GM12872 (cell line): Measurements from ENCODE around the gene PTRHD1.

Source experiments
- TF ChIP-seq, protein P1 (sequence below): IDR thresholded peaks from 3 replicates; pipeline ENCODE4 v1.5.1; 2011; ENCODE audit warnings: low read depth, mild to moderate bottlenecking, low read length, moderate library complexity; ENCODE audit not compliant: insufficient read depth

Gene PTRHD1

DNA sequence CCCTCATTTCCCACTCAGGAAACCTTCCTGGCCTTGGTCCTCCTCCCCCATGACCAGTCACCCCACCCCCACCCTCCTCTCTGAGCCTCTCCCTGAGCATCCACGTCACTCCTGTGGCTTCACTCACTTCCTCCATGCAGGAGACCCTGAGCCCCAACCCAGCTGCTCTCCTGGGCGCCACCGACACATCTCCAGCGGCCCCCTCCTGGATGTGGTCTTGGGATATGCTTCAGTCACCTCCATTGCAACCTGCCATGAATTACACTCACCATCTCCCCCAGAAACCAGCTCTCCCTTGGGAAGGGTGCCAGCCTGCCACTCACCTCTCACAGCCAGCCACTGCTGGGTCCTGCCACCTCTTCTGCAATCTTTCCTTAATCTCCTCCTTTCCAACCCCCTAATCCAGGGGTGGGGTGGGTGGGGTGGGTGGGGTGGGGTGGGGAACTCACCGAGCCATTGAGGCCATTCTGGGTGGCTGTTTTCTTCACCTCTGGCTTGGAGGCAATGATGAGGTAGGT lies 44.9 kb upstream of the PTRHD1 start:
- TF ChIP-seq, protein P1, sequence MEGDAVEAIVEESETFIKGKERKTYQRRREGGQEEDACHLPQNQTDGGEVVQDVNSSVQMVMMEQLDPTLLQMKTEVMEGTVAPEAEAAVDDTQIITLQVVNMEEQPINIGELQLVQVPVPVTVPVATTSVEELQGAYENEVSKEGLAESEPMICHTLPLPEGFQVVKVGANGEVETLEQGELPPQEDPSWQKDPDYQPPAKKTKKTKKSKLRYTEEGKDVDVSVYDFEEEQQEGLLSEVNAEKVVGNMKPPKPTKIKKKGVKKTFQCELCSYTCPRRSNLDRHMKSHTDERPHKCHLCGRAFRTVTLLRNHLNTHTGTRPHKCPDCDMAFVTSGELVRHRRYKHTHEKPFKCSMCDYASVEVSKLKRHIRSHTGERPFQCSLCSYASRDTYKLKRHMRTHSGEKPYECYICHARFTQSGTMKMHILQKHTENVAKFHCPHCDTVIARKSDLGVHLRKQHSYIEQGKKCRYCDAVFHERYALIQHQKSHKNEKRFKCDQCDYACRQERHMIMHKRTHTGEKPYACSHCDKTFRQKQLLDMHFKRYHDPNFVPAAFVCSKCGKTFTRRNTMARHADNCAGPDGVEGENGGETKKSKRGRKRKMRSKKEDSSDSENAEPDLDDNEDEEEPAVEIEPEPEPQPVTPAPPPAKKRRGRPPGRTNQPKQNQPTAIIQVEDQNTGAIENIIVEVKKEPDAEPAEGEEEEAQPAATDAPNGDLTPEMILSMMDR, result no peak

DNA sequence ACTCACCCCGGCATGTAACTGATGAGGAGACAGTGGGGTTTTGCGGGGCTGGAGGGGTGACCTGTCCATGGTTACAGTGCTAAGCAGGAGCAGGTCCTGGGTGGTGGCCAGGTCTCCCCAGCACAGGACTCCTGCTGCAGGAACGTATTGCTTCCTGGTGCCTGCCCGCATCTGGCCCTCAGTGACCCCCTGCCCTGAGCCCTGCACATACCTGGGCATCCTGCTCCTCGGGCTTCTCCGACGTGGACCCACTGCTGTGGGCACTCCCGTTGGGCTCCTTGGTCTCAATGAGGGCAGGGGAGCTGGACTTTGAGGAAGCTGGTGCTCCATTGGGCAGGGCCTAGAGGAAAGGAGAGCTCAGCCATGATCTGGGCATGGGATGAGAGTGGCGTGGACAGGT lies 43.5 kb upstream of the PTRHD1 start:
- TF ChIP-seq, protein P1, result no peak

DNA sequence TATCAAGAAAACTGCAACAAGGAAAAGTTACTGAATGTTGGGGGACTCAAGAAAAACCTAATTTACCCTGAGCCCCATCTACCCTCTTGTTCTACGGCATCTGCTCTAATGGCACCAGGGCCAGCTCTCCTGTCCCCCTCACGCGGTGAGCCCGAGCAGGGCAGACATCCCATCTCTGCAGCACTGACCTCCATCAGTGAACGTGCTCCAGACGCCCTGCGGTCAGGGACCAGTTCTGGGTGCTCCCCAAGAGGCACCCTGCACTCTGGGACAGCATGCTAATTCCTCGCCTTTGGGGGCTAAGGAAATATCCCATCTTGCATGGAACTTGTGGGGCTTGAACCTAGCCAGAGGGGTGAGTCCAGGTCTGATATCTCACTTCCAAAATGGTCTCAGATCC lies 43.0 kb upstream of the PTRHD1 start:
- TF ChIP-seq, protein P1, result no peak

DNA sequence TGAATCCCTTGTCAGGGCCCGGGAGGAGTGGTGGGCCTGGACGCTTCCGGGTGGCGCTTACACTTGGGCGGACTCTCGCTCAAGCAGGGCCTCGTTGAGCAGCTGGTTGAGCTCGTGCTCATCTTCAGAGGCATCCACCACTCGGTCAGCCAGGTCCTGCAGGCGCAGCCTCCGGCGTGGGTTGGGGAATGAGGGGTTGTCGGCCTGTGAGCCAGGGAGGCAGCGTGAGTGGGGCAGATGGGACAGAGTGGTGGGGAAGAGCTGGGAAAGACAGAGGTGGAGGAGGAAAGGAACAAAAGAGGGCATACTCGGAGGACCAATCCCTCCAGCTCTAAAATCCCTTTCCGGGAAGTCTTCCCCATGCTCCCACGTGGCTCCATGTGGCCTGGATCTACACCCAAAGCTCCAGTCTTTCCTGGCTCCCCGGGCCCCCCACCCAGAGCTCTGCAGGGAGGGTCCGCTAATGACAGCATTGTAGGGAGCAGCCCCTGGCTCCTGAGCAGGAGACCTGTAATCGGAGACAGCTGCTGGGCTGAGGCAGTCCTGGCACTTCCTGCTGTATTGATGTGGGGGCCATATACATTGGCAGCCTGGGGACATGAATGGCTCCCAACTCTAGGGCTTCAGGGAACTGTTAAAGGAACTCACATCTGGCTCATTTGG lies 41.7 kb upstream of the PTRHD1 start:
- TF ChIP-seq, protein P1, result no peak

GRCh38 chr2:24833821-24834732 lies 40.9 kb upstream of the PTRHD1 start:
- TF ChIP-seq, protein P1, result no peak

DNA sequence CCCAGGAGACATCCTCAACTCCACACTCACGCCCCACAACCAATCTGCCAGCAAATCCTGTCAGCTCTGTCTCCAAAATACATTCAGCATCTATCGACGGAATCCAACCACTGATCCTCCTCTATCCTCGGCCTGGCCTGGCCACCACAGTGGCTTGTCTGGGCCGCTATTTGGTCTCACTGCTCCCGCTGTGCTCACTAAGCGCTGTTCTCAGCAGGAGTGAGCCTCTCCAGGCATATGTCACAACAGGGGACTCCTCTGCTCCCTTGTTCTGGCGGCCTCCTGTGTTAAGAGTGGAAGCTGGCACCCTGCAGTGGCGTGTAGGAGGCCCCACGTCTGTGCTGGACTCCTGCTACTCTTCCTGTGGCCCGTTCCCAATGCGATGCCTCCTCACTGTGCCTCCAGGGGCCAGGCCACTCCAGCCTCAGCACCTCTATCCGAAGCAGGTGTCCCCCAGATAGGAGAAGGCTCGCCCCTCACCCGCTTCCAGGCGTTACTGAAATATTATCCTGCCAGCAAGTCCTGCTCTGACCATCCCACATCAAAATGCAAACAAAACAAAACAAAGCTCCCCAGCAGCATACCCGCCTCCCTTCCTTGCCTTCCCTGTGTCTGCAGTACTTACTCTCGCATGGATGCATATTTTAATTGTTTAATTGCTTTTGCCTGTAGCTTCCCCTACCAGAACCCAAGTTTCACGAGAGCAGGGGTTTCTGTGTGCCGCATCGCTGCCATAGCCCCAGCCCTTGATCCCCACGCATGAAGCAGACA lies 39.9 kb upstream of the PTRHD1 start:
- TF ChIP-seq, protein P1, result no peak

DNA sequence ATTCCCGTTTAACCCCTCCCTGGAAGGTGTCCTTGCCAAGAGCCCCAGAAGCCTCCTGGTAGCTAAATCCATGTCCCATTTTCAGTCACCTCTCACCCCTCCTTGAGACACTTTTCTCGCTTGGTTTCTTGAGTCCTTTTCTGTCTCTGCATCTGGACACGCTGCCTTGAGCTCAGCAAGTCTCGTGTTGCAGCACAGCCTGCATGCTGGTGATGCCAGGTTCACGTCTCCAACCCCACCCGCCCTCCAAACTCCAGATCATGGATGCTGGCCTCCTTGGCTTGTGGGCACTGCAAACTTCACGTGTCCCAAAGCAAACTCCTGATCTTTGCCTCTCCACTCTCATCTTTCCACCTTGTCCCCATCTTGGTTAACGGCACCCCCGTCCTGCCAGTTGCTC lies 39.3 kb upstream of the PTRHD1 start:
- TF ChIP-seq, protein P1, result no peak
